Mammary epithelial cell (primary cell): ENCODE data around the gene NQO2.

ENCODE experiments used
- CTCF ChIP-seq, 2 donors: IDR thresholded peaks in 1 of 2; conservative IDR thresholded peaks in 1 of 2; 2 replicates each; pipeline ENCODE4 v1.5.1; 2011 to 2012; ENCODE audit warnings: inconsistent platforms in 2 of 2, low read length in 2 of 2, mild to moderate bottlenecking in 2 of 2, control low read depth in 1 of 2, low read depth in 1 of 2; ENCODE audit not compliant: insufficient read depth in 1 of 2; ENCODE audit errors: extremely low read depth in 1 of 2
- EZH2 ChIP-seq: IDR thresholded peaks from 2 replicates; pipeline ENCODE4 v1.6.1; 2012; ENCODE audit warnings: low read length, inconsistent platforms, borderline replicate concordance

DNA sequence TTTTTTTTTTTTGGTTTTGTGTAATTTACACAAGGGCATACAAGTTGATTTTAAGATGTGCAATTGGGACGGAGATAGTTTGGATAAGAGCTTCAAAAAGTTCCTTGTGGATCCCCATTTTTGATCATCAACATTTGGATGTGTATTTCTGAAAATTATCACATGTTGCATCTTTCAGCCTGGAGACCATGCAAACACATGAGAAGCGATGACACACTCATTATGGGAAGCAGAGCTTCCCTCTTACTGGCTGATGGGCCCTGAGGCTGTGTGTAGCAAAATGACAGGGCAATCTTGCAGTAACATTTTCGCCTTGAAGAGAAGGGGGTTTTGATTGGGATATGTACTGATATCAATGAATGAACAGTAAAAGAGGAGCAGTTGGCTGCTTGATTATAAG is 46.6 kb downstream of the NQO2 start:
- no peak for TF ChIP-seq CTCF (conservative IDR thresholded peaks at IDR 0.05 in 1 of 2, IDR thresholded peaks at IDR 0.05 in 1 of 2; ENCODE audit: extremely low read depth in 1 of 2, insufficient read depth in 1 of 2, low read depth in 1 of 2, low read length in 2 of 2)
- no peak for TF ChIP-seq EZH2
